Prostate gland (tissue), 2 donors: ENCODE measurements around the gene PRDM16. TPM values are rescaled to one million over a fixed set of nuclear protein-coding genes. Genes with fewer than 3 reads are reported as not detected.
"Not testable (repeated sequence)": the region's sequence is repeated elsewhere in the genome, so short reads cannot be mapped to it uniquely, and the experiment has no call there.

Experiments
- DNase-seq: peaks from one replicate; pipeline ENCODE4 v3.0.0-alpha.2; 2019; ENCODE audit warnings: low spot score
- H3K27ac ChIP-seq, 2 donors: fragments of 200-600 bp; sonication (generic); 2 replicates each; pipeline ENCODE4 v1.5.1; 2017 to 2019
- H3K27me3 ChIP-seq: fragments of 200-600 bp; sonication (generic); replicated peaks from 2 replicates; pipeline ENCODE4 v1.5.1; 2019; ENCODE audit not compliant: insufficient read depth
- H3K36me3 ChIP-seq, 2 donors: fragments of 200-600 bp; sonication (generic); 1 replicate in 1 of 2; 2 replicates in 1 of 2; pipeline versions ENCODE4 v1.5.1 to v1.8.1; 2017 to 2019
- H3K4me1 ChIP-seq: fragments of 200-600 bp; sonication (generic); replicated peaks from 2 replicates; pipeline ENCODE4 v1.5.1; 2019
- H3K4me3 ChIP-seq, 2 donors: fragments of 200-600 bp; sonication (generic); 2 replicates each; pipeline ENCODE4 v1.5.1; 2017 to 2019
- H3K9me3 ChIP-seq: fragments of 200-600 bp; sonication (generic); 2 replicates; pipeline ENCODE4 v1.5.1; 2017
- POLR2A ChIP-seq: fragments of 450-650 bp; IDR thresholded peaks from one replicate; pipeline ENCODE4 v1.6.1; 2016; ENCODE audit warnings: antibody characterized with exemption, mild to moderate bottlenecking
- POLR2AphosphoS5 ChIP-seq: sonication (generic); formaldehyde crosslinking; IDR thresholded peaks from one replicate; pipeline ENCODE4 v1.6.1; 2017; ENCODE audit warnings: antibody characterized with exemption
- WGBS: methylation state at CpG from one replicate; pipeline ENCODE4 v1.1.5; 2018; 5-methylcytosine and 5-hydroxymethylcytosine counted together
- intact Hi-C: fragments of 100-400 bp; cut with DNase I; formaldehyde crosslinking; loops from one replicate; pipeline ENCODE4 v1.14.2; 2022
- total RNA-seq, 2 donors: library from RNA; depleted of rRNA; stranded (reverse); fragments of >200 nt; gene quantifications; one replicate each; pipeline ENCODE4 v1.1.0, GENCODE V29; 2016
- TF ChIP-seq, protein P1 (sequence below), 4 experiments: fragments of 200-600 bp in 2 of 4; fragments of 450-650 bp in 2 of 4; sonication (generic) in 2 of 4; IDR thresholded peaks; 1 replicate in 3 of 4; 2 replicates in 1 of 4; pipeline ENCODE4 v1.5.1; 2016 to 2019; ENCODE audit warnings: antibody characterized with exemption in 4 of 4, mild to moderate bottlenecking in 2 of 4, moderate library complexity in 2 of 4

PRDM16 gene
- total RNA-seq, 2 donors from 2014 or later = 0.23 to 6.5 TPM

- 89% methylated on average over 15 of the region's 15 CpGs for WGBS
- Histone ChIP-seq H3K27ac (no peak overlapping the region), H3K27me3 (peaks cover 13% of the 10 kb centered on the region), H3K4me3 (no peak overlapping the region), H3K9me3 (no peaks in the 10 kb centered on the region), H3K36me3 (no peaks in the 10 kb centered on the region), H3K4me1 (no peaks in the 10 kb centered on the region)
- TF ChIP-seq, protein P1, sequence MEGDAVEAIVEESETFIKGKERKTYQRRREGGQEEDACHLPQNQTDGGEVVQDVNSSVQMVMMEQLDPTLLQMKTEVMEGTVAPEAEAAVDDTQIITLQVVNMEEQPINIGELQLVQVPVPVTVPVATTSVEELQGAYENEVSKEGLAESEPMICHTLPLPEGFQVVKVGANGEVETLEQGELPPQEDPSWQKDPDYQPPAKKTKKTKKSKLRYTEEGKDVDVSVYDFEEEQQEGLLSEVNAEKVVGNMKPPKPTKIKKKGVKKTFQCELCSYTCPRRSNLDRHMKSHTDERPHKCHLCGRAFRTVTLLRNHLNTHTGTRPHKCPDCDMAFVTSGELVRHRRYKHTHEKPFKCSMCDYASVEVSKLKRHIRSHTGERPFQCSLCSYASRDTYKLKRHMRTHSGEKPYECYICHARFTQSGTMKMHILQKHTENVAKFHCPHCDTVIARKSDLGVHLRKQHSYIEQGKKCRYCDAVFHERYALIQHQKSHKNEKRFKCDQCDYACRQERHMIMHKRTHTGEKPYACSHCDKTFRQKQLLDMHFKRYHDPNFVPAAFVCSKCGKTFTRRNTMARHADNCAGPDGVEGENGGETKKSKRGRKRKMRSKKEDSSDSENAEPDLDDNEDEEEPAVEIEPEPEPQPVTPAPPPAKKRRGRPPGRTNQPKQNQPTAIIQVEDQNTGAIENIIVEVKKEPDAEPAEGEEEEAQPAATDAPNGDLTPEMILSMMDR (IDR thresholded peaks at IDR 0.05) = no peak
- intact Hi-C loops = no loop called here
- DNase-seq = no peak
Observed at GRCh38 chr1:3237570-3237969, 168.6 kb downstream of the PRDM16 start.

- no peak for TF ChIP-seq POLR2A
- TF ChIP-seq, protein P1 (IDR thresholded peaks at IDR 0.05) = no peak
- TF ChIP-seq POLR2AphosphoS5 = no peak
- WGBS = 60% methylated on average over 28 of the region's 28 CpGs
- intact Hi-C loops = no loop called here
Observed at GRCh38 chr1:3237994-3238702, 169.1 kb downstream of the PRDM16 start.

GRCh38 chr1:3238703-3239278 is 169.8 kb downstream of the PRDM16 start:
- H3K9me3 ChIP-seq = no peaks in the 10 kb centered on the region
- H3K4me1 ChIP-seq = no peaks in the 10 kb centered on the region
- intact Hi-C loops = no loop called here
- DNase-seq = no peak
- 83% methylated on average over 21 of the region's 21 CpGs for WGBS
- no peak overlapping the region for H3K27ac ChIP-seq
- H3K36me3 ChIP-seq = no peaks in the 10 kb centered on the region
- no peak overlapping the region for H3K4me3 ChIP-seq
- H3K27me3 ChIP-seq = peaks cover 16% of the 10 kb centered on the region
- no peak for TF ChIP-seq POLR2AphosphoS5
- TF ChIP-seq, protein P1 (IDR thresholded peaks at IDR 0.05) = no peak
- no peak for TF ChIP-seq POLR2A

More at GRCh38 chr1:3237994-3238702, 169.1 kb downstream of the PRDM16 start:
- Histone ChIP-seq H3K27ac (no peak overlapping the region), H3K4me1 (no peaks in the 10 kb centered on the region), H3K36me3 (no peaks in the 10 kb centered on the region), H3K27me3 (peaks cover 13% of the 10 kb centered on the region), H3K9me3 (no peaks in the 10 kb centered on the region), H3K4me3 (no peak overlapping the region)
- no peak for DNase-seq

DNA sequence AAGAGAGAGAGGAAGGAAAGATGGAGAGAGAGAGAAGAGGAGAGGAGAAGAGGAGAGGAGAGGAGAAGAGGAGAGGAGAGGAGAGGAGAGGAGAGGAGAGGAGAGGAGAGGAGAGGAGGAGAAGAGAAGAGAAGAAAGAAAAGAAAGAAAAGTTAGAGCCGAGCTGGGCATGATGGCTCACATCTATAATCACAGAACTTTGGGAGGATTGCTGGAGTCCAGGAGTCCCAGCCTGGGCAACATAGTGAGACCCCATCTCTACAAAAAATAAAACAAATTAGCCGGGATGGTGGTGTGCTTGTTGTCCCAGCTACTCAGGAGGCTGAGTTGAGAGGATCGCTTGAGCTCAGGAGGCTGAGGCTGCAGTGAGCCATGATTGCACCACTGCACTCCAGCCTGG is 171.0 kb downstream of the PRDM16 start:
- 92% methylated on average over 3 of the region's 3 CpGs for WGBS
- intact Hi-C loops, H3K27ac ChIP-seq, DNase-seq, H3K4me1 ChIP-seq, H3K36me3 ChIP-seq, H3K9me3 ChIP-seq, H3K4me3 ChIP-seq: not testable (repeated sequence)
- H3K27me3 ChIP-seq = peaks cover 23% of the 10 kb centered on the region

GRCh38 chr1:3240524-3241235 is 171.7 kb downstream of the PRDM16 start:
- no peaks in the 10 kb centered on the region for H3K4me1 ChIP-seq
- no peak overlapping the region for H3K27ac ChIP-seq
- TF ChIP-seq, protein P1 (IDR thresholded peaks at IDR 0.05) = no peak
- TF ChIP-seq POLR2AphosphoS5 (no peak), POLR2A (no peak)
- no peaks in the 10 kb centered on the region for H3K36me3 ChIP-seq
- 55% methylated on average over 46 of the region's 47 CpGs for WGBS
- H3K9me3 ChIP-seq = no peaks in the 10 kb centered on the region
- H3K27me3 ChIP-seq = peaks cover 25% of the 10 kb centered on the region
- no peak for DNase-seq
- intact Hi-C loops = no loop called here
- H3K4me3 ChIP-seq = no peak overlapping the region
